K562 (cell line): ENCODE results near the gene LITAF. TPM values are rescaled to one million over a fixed set of nuclear protein-coding genes. Genes with fewer than 3 reads are reported as not detected.

Source experiments
- BHLHE40 ChIP-seq: IDR thresholded peaks from 2 replicates; pipeline ENCODE4 v1.6.1; 2011; ENCODE audit warnings: low read length, improper control_type of control experiment
- DNMT1 ChIP-seq: fragments of 450-650 bp; IDR thresholded peaks from 2 replicates; pipeline ENCODE4 v1.6.1; 2016; ENCODE audit warnings: antibody characterized with exemption, mild to moderate bottlenecking
- NR3C1 ChIP-seq: sonication (generic); formaldehyde crosslinking; IDR thresholded peaks from 2 replicates; pipeline ENCODE4 v1.8.1; 2022; ENCODE audit warnings: missing genetic modification reagents
- POLR2H ChIP-seq: IDR thresholded peaks from 2 replicates; pipeline ENCODE4 v1.6.1; 2016; ENCODE audit warnings: missing genetic modification characterization, low read depth, mild to moderate bottlenecking, control low read depth, missing compliant biosample characterization, moderate library complexity
- RAD21 ChIP-seq, 2 experiments: fragments of 250-450 bp in 1 of 2; fragments of 450-650 bp in 1 of 2; sonication (Bioruptor Pico) in 1 of 2; formaldehyde crosslinking in 1 of 2; IDR thresholded peaks in 1 of 2; conservative IDR thresholded peaks in 1 of 2; 2 replicates each; pipeline versions ENCODE4 v1.4.0 to v1.8.0; 2020 to 2022; ENCODE audit warnings: mild to moderate bottlenecking in 2 of 2, moderate library complexity in 1 of 2
- TAF9B ChIP-seq: fragments of 450-650 bp; IDR thresholded peaks from 2 replicates; pipeline ENCODE4 v1.6.1; 2018; ENCODE audit warnings: mild to moderate bottlenecking; ENCODE audit not compliant: partially characterized antibody
- ZNF696 ChIP-seq: fragments of 250-450 bp; sonication (Bioruptor Pico); conservative IDR thresholded peaks from 2 replicates; pipeline ENCODE4 v1.4.0; 2020; ENCODE audit warnings: mild to moderate bottlenecking, moderate library complexity
- polyA plus RNA-seq, 8 experiments: library from polyadenylated mRNA; depleted of rRNA in 4 of 8; stranded (reverse) in 5 of 8; unstranded in 3 of 8; fragments of >200 nt; fragmentation: Nextera tagmentation in 2 of 8; fragmentation: Illumina TruSeq in 1 of 8; extraction: Ambion mirVana in 2 of 8; extraction: Trizol in 1 of 8; gene quantifications; 2 replicates each; pipeline versions ENCODE4 v1.2.1 to v1.2.3, GENCODE V29; 2011 to 2014; ENCODE audit warnings: inconsistent platforms in 1 of 8, missing spikeins in 1 of 8
- total RNA-seq, 7 experiments: library from RNA; depleted of rRNA in 6 of 7; stranded (reverse); fragments of >200 nt in 6 of 7; fragmentation: Illumina TruSeq in 2 of 7; extraction: Trizol in 2 of 7; gene quantifications; 2 replicates each; pipeline versions ENCODE4 v1.2.1 to v1.2.3, GENCODE V29; 2011 to 2021; ENCODE audit warnings: low replicate concordance in 1 of 7
- TF ChIP-seq, protein P1 (sequence below): fragments of 250-450 bp; sonication (Bioruptor Pico); IDR thresholded peaks from 2 replicates; pipeline ENCODE4 v1.5.1; 2021; ENCODE audit warnings: mild to moderate bottlenecking
- TF ChIP-seq, protein P2 (sequence below): fragments of 250-450 bp; sonication (Bioruptor Pico); IDR thresholded peaks from 2 replicates; pipeline ENCODE4 v1.8.0; 2022; ENCODE audit warnings: inconsistent platforms, mild to moderate bottlenecking, moderate library complexity, borderline replicate concordance
- TF ChIP-seq, protein P3 (sequence below): fragments of 150-350 bp; IDR thresholded peaks from 2 replicates; pipeline ENCODE4 v1.6.1; 2014; ENCODE audit warnings: low read depth, mild to moderate bottlenecking, low read length, borderline replicate concordance
- TF ChIP-seq, protein P4 (sequence below), 2 experiments: fragments of 450-650 bp in 1 of 2; sonication (generic) in 1 of 2; formaldehyde crosslinking in 1 of 2; IDR thresholded peaks; 2 replicates each; pipeline versions ENCODE4 v1.7.1 to v1.9.0; 2016 to 2022; ENCODE audit warnings: inconsistent platforms in 1 of 2, mild to moderate bottlenecking in 1 of 2, missing genetic modification reagents in 1 of 2

Gene LITAF
- total and polyA plus RNA-seq, 9 of the 15 experiments (the other 6 are each of a cell fraction or from before 2014, with no cell fraction given): 4.1 to 17.8 (median 11.9) TPM

DNA sequence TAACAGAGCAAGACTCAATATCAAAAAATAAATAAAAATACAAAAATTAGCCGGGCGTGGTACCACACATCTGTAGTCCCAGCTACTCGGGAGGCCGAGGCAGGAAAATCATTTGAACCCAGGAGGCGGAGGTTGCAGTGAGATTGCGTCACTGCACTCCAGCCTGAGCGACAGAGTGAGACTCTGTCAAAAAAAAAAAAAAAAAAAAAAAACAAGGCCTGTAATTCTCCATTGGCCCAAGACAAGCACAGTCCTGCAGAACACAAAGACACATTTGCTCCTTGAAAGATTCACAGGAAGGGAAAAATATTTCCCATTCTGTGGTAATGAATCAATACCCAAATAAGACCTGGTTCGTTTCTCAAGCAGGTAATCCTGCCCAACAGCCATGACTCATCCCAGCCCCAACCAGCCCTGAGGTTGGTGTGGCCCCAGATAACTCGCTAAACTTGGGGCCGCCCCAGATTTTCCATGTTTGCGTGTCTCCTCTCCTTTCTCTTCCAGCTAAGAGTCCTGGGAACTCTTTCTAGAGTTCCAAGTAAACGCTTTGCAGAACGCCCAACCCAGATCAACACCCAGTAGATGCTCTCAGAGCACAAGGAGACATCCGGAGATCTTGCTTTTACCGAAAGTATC lies 41.2 kb upstream of the LITAF start (continued):
- TF ChIP-seq DNMT1: no peak
- TF ChIP-seq RAD21 (CRISPR knock-in tag; conservative IDR thresholded peaks at IDR 0.05 in 1 of 2, IDR thresholded peaks at IDR 0.05 in 1 of 2): no peak
- no peak; the same call in 1 of the 2 replicates for TF ChIP-seq POLR2H
- TF ChIP-seq, protein P1, sequence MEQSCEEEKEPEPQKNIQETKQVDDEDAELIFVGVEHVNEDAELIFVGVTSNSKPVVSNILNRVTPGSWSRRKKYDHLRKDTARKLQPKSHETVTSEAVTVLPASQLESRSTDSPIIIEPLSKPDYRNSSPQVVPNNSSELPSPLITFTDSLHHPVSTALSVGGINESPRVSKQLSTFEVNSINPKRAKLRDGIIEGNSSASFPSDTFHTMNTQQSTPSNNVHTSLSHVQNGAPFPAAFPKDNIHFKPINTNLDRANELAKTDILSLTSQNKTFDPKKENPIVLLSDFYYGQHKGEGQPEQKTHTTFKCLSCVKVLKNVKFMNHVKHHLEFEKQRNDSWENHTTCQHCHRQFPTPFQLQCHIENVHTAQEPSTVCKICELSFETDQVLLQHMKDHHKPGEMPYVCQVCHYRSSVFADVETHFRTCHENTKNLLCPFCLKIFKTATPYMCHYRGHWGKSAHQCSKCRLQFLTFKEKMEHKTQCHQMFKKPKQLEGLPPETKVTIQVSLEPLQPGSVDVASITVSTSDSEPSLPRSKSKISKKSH (CRISPR knock-in tag): no peak
- TF ChIP-seq ZNF696 (CRISPR knock-in tag): no peak
- TF ChIP-seq, protein P2, sequence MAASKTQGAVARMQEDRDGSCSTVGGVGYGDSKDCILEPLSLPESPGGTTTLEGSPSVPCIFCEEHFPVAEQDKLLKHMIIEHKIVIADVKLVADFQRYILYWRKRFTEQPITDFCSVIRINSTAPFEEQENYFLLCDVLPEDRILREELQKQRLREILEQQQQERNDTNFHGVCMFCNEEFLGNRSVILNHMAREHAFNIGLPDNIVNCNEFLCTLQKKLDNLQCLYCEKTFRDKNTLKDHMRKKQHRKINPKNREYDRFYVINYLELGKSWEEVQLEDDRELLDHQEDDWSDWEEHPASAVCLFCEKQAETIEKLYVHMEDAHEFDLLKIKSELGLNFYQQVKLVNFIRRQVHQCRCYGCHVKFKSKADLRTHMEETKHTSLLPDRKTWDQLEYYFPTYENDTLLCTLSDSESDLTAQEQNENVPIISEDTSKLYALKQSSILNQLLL (CRISPR knock-in tag): no peak
- TF ChIP-seq NR3C1 (CRISPR knock-in tag): no peak
- TF ChIP-seq TAF9B: no peak
- TF ChIP-seq, protein P3, sequence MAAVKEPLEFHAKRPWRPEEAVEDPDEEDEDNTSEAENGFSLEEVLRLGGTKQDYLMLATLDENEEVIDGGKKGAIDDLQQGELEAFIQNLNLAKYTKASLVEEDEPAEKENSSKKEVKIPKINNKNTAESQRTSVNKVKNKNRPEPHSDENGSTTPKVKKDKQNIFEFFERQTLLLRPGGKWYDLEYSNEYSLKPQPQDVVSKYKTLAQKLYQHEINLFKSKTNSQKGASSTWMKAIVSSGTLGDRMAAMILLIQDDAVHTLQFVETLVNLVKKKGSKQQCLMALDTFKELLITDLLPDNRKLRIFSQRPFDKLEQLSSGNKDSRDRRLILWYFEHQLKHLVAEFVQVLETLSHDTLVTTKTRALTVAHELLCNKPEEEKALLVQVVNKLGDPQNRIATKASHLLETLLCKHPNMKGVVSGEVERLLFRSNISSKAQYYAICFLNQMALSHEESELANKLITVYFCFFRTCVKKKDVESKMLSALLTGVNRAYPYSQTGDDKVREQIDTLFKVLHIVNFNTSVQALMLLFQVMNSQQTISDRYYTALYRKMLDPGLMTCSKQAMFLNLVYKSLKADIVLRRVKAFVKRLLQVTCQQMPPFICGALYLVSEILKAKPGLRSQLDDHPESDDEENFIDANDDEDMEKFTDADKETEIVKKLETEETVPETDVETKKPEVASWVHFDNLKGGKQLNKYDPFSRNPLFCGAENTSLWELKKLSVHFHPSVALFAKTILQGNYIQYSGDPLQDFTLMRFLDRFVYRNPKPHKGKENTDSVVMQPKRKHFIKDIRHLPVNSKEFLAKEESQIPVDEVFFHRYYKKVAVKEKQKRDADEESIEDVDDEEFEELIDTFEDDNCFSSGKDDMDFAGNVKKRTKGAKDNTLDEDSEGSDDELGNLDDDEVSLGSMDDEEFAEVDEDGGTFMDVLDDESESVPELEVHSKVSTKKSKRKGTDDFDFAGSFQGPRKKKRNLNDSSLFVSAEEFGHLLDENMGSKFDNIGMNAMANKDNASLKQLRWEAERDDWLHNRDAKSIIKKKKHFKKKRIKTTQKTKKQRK: no peak
- TF ChIP-seq, protein P4, sequence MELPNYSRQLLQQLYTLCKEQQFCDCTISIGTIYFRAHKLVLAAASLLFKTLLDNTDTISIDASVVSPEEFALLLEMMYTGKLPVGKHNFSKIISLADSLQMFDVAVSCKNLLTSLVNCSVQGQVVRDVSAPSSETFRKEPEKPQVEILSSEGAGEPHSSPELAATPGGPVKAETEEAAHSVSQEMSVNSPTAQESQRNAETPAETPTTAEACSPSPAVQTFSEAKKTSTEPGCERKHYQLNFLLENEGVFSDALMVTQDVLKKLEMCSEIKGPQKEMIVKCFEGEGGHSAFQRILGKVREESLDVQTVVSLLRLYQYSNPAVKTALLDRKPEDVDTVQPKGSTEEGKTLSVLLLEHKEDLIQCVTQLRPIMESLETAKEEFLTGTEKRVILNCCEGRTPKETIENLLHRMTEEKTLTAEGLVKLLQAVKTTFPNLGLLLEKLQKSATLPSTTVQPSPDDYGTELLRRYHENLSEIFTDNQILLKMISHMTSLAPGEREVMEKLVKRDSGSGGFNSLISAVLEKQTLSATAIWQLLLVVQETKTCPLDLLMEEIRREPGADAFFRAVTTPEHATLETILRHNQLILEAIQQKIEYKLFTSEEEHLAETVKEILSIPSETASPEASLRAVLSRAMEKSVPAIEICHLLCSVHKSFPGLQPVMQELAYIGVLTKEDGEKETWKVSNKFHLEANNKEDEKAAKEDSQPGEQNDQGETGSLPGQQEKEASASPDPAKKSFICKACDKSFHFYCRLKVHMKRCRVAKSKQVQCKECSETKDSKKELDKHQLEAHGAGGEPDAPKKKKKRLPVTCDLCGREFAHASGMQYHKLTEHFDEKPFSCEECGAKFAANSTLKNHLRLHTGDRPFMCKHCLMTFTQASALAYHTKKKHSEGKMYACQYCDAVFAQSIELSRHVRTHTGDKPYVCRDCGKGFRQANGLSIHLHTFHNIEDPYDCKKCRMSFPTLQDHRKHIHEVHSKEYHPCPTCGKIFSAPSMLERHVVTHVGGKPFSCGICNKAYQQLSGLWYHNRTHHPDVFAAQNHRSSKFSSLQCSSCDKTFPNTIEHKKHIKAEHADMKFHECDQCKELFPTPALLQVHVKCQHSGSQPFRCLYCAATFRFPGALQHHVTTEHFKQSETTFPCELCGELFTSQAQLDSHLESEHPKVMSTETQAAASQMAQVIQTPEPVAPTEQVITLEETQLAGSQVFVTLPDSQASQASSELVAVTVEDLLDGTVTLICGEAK (IDR thresholded peaks at IDR 0.05): no peak
- TF ChIP-seq, protein P4 (CRISPR knock-in tag; IDR thresholded peaks at IDR 0.05): no peak
- no peak for TF ChIP-seq BHLHE40
